HG02885 (cell line): Measurements from ENCODE around the gene AURKA.

ENCODE experiments used
- ATAC-seq: cut with Tn5 transposase; IDR thresholded peaks from one replicate; pipeline ENCODE4 v1.9.1; 2021; ENCODE audit warnings: mild to moderate bottlenecking; ENCODE audit not compliant: unreplicated experiment, poor library complexity

Gene AURKA

GRCh38 chr20:56322681-56323080 lies 69.3 kb downstream of the AURKA start:
- no peak for ATAC-seq
